ENCODE data around the gene NRG2.

Gene NRG2

DNA sequence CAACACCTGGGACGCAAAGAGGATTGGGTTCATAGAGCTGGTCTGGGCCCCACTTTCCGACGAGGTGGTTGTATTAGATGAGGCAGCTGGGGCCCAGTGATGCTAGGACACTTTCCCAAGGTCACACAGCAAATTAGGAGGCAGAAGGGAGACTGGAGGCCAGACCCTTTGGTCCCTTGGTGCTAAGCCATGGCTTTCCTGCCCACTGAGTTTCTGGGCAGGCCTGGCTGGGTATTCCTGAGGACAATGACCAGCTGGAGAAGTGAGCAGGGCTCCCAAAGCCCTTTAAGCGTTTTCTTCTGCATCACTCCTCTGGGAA is 181.3 kb downstream of the NRG2 start:
- Histone ChIP-seq H3K9me3 (ENCODE audit: low read depth, low read length) (no peaks in the 10 kb centered on the region), H3K27ac (no peak overlapping the region), H3K9ac (ENCODE audit: insufficient read length) (no peak overlapping the region), H3K36me3 (ENCODE audit: insufficient read depth, low read length) (no peaks in the 10 kb centered on the region), H3K4me3 (no peak overlapping the region)
- TF ChIP-seq FOXP2 (optimal IDR thresholded peaks at IDR 0.05; ENCODE audit: control extremely low read depth, extremely low read length, insufficient read depth) (no peak), POLR2AphosphoS5 (IDR thresholded peaks at IDR 0.05; ENCODE audit: borderline replicate concordance, low read depth, low read length) (no peak), EZH2 (IDR thresholded peaks at IDR 0.05) (no peak)
- no peak for DNase-seq (ENCODE audit: low read depth, low spot score)

GRCh38 chr5:139861021-139861888 is 181.8 kb downstream of the NRG2 start:
- Histone ChIP-seq H3K9me3 (ENCODE audit: low read depth, low read length) (no peaks in the 10 kb centered on the region), H3K27ac (no peak overlapping the region), H3K9ac (ENCODE audit: insufficient read length) (no peak overlapping the region), H3K36me3 (ENCODE audit: insufficient read depth, low read length) (no peaks in the 10 kb centered on the region), H3K4me3 (no peak overlapping the region)
- TF ChIP-seq EZH2 (IDR thresholded peaks at IDR 0.05) (no peak), POLR2AphosphoS5 (IDR thresholded peaks at IDR 0.05; ENCODE audit: borderline replicate concordance, low read depth, low read length) (no peak), FOXP2 (optimal IDR thresholded peaks at IDR 0.05; ENCODE audit: control extremely low read depth, extremely low read length, insufficient read depth) (no peak)
- no peak for DNase-seq (ENCODE audit: low read depth, low spot score)

DNA sequence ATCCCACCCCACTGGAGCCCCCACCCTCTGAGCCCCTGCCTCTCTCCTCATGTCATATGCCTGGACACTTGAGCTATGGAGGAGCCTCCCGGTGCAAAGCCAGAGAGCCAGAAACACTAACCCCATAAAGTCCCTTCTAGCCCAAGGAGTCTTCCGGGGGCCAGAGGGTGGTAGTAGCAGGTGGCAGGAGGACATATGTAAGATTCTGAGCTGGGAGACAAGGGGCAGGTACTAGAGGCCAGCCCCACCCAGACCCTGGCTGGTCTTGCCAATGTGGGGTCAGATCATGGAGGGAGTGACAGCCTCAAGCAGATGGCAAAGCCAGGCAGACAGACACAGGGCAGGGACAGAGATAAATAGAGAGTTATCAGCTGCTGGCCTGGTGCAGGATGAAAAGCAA is 184.1 kb downstream of the NRG2 start:
- no peaks in the 10 kb centered on the region for H3K36me3 ChIP-seq (ENCODE audit: insufficient read depth, low read length)
- TF ChIP-seq EZH2 (IDR thresholded peaks at IDR 0.05) (no peak), POLR2AphosphoS5 (IDR thresholded peaks at IDR 0.05; ENCODE audit: borderline replicate concordance, low read depth, low read length) (no peak), FOXP2 (optimal IDR thresholded peaks at IDR 0.05; ENCODE audit: control extremely low read depth, extremely low read length, insufficient read depth) (no peak)
- H3K4me3 ChIP-seq, result no peak overlapping the region
- no peaks in the 10 kb centered on the region for H3K9me3 ChIP-seq (ENCODE audit: low read depth, low read length)
- no peak overlapping the region for H3K9ac ChIP-seq (ENCODE audit: insufficient read length)
- no peak overlapping the region for H3K27ac ChIP-seq
- DNase-seq (ENCODE audit: low read depth, low spot score), result no peak

- no peaks in the 10 kb centered on the region for H3K9me3 ChIP-seq (ENCODE audit: low read depth, low read length)
Observed at GRCh38 chr5:139856714-139857113, 186.4 kb downstream of the NRG2 start.

GRCh38 chr5:139855946-139856540 is 187.1 kb downstream of the NRG2 start:
- no peak overlapping the region for H3K9ac ChIP-seq (ENCODE audit: insufficient read length)
- no peak overlapping the region for H3K27ac ChIP-seq
- DNase-seq (ENCODE audit: low read depth, low spot score), result no peak
- H3K9me3 ChIP-seq (ENCODE audit: low read depth, low read length), result no peaks in the 10 kb centered on the region
- H3K4me3 ChIP-seq, result no peak overlapping the region
- TF ChIP-seq FOXP2 (optimal IDR thresholded peaks at IDR 0.05; ENCODE audit: control extremely low read depth, extremely low read length, insufficient read depth) (no peak), EZH2 (IDR thresholded peaks at IDR 0.05) (no peak), POLR2AphosphoS5 (IDR thresholded peaks at IDR 0.05; ENCODE audit: borderline replicate concordance, low read depth, low read length) (no peak)
- H3K36me3 ChIP-seq (ENCODE audit: insufficient read depth, low read length), result no peaks in the 10 kb centered on the region

More at GRCh38 chr5:139856714-139857113, 186.4 kb downstream of the NRG2 start:
- no peak for DNase-seq (ENCODE audit: low read depth, low spot score)
- Histone ChIP-seq H3K9ac (ENCODE audit: insufficient read length) (no peak overlapping the region), H3K27ac (no peak overlapping the region), H3K36me3 (ENCODE audit: insufficient read depth, low read length) (no peaks in the 10 kb centered on the region), H3K4me3 (no peak overlapping the region)
- no peak for TF ChIP-seq FOXP2 (optimal IDR thresholded peaks at IDR 0.05; ENCODE audit: control extremely low read depth, extremely low read length, insufficient read depth)
- TF ChIP-seq POLR2AphosphoS5 (IDR thresholded peaks at IDR 0.05; ENCODE audit: borderline replicate concordance, low read depth, low read length), result no peak
- TF ChIP-seq EZH2 (IDR thresholded peaks at IDR 0.05), result no peak

DNA sequence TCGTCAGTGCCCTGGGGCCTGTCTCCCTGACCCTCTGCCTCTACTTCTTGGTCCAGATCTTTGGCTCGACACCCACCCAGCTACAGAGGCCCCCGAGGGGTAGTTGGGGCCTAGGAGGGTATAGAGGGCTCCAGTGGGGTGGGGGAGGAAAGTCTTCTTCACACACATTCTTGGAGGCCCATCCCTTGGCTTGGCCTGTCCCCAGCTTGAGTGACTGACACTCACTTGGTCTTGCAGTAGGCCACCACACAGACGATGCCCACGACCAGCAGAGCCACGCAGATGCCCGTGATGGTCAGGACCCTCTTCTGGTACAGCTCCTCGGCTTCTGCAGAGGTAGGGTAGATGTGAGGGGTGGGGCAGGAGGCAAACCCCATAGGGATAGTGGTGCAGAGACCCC is 187.6 kb downstream of the NRG2 start:
- no peak overlapping the region for H3K4me3 ChIP-seq
- no peaks in the 10 kb centered on the region for H3K9me3 ChIP-seq (ENCODE audit: low read depth, low read length)
- TF ChIP-seq EZH2 (IDR thresholded peaks at IDR 0.05) (no peak), FOXP2 (optimal IDR thresholded peaks at IDR 0.05; ENCODE audit: control extremely low read depth, extremely low read length, insufficient read depth) (no peak), POLR2AphosphoS5 (IDR thresholded peaks at IDR 0.05; ENCODE audit: borderline replicate concordance, low read depth, low read length) (no peak)
- no peaks in the 10 kb centered on the region for H3K36me3 ChIP-seq (ENCODE audit: insufficient read depth, low read length)
- DNase-seq (ENCODE audit: low read depth, low spot score), result no peak
- no peak overlapping the region for H3K27ac ChIP-seq
- no peak overlapping the region for H3K9ac ChIP-seq (ENCODE audit: insufficient read length)

DNA sequence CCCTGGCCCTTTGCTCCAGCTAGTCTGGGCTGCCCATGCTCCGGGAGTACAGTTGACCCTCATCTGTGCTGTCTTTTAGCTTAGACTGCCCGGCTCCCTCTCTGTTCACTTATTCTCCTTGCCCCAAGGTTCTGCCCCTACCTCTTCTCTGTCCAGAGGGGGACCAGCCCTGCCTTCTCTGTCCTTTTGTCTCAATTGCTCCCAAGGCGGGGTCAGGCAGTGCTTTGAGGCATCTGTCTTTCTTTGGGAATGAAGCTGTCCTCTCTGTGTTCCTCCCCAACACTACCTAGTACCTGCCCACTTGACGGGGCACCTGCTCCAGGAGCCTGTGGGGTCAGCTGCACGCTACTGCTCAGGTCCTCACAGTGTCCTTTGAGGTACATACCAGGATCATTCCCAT is 188.1 kb downstream of the NRG2 start:
- TF ChIP-seq FOXP2 (optimal IDR thresholded peaks at IDR 0.05; ENCODE audit: control extremely low read depth, extremely low read length, insufficient read depth), result no peak
- no peak for TF ChIP-seq POLR2AphosphoS5 (IDR thresholded peaks at IDR 0.05; ENCODE audit: borderline replicate concordance, low read depth, low read length)
- no peak for TF ChIP-seq EZH2 (IDR thresholded peaks at IDR 0.05)
- Histone ChIP-seq H3K27ac (no peak overlapping the region), H3K9me3 (ENCODE audit: low read depth, low read length) (no peaks in the 10 kb centered on the region), H3K36me3 (ENCODE audit: insufficient read depth, low read length) (no peaks in the 10 kb centered on the region), H3K9ac (ENCODE audit: insufficient read length) (no peak overlapping the region), H3K4me3 (no peak overlapping the region)
- DNase-seq (ENCODE audit: low read depth, low spot score), result no peak

- no peak overlapping the region for H3K27ac ChIP-seq
- no peaks in the 10 kb centered on the region for H3K36me3 ChIP-seq (ENCODE audit: insufficient read depth, low read length)
- no peak overlapping the region for H3K9ac ChIP-seq (ENCODE audit: insufficient read length)
- no peak for DNase-seq (ENCODE audit: low read depth, low spot score)
- no peak overlapping the region for H3K4me3 ChIP-seq
- TF ChIP-seq POLR2AphosphoS5 (IDR thresholded peaks at IDR 0.05; ENCODE audit: borderline replicate concordance, low read depth, low read length) (no peak), EZH2 (IDR thresholded peaks at IDR 0.05) (no peak), FOXP2 (optimal IDR thresholded peaks at IDR 0.05; ENCODE audit: control extremely low read depth, extremely low read length, insufficient read depth) (no peak)
- no peaks in the 10 kb centered on the region for H3K9me3 ChIP-seq (ENCODE audit: low read depth, low read length)
Observed at GRCh38 chr5:139854029-139854605, 189.0 kb downstream of the NRG2 start.

Measured in SK-N-MC (cell line).